B cell (primary cell): ENCODE results near the gene MRPL33. TPM values are rescaled to one million over a fixed set of nuclear protein-coding genes. Genes with fewer than 3 reads are reported as not detected.
A peak's percentile ranks its signal among the peaks of the same experiment; 100 is the strongest.

Source experiments
- ATAC-seq: fragments of 200-7000 bp; cut with Tn5 transposase; one replicate; pipeline ENCODE4 v1.10.0; 2021; ENCODE audit warnings: low read depth, mild to moderate bottlenecking, moderate number of reproducible peaks, moderate library complexity
- CTCF ChIA-PET: fragments of 350-600 bp; sonication (Branson Sonifier 250); formaldehyde crosslinking; loops from one replicate; lab custom pipeline; 2021; ENCODE audit warnings: antibody characterized with exemption, inconsistent platforms; lab: Charles Lee
- POLR2A ChIA-PET: fragments of 350-600 bp; sonication (Branson Sonifier 250); formaldehyde crosslinking; loops from one replicate; lab custom pipeline; 2021; ENCODE audit warnings: antibody characterized with exemption; lab: Charles Lee
- DNase-seq: peaks from one replicate; pipeline ENCODE4 v3.0.0; 2013
- H2AFZ ChIP-seq: 2 replicates; pipeline ENCODE4 v1.6.1; 2012; ENCODE audit warnings: mild to moderate bottlenecking, low read depth, low read length; ENCODE audit not compliant: insufficient read depth, poor library complexity, severe bottlenecking
- H3K27ac ChIP-seq, 2 donors: 1 replicate in 1 of 2; 2 replicates in 1 of 2; pipeline ENCODE4 v1.5.1; 2012 to 2013; ENCODE audit warnings: low read length in 2 of 2, mild to moderate bottlenecking in 2 of 2, moderate library complexity in 1 of 2
- H3K27me3 ChIP-seq, 4 experiments: fragments of 200-600 bp in 1 of 4; sonication (generic) in 1 of 4; replicated peaks in 1 of 4; 1 replicate in 2 of 4; 2 replicates in 2 of 4; pipeline versions ENCODE4 v1.6.1 to v1.7.0; 2013 to 2016; ENCODE audit warnings: low read length in 3 of 4, mild to moderate bottlenecking in 2 of 4, mixed read lengths in 1 of 4, moderate library complexity in 1 of 4; ENCODE audit not compliant: insufficient read depth in 4 of 4, control insufficient read depth in 3 of 4; ENCODE audit errors: control extremely low read depth in 1 of 4
- H3K36me3 ChIP-seq, 2 experiments: replicated peaks in 1 of 2; 1 replicate in 1 of 2; 2 replicates in 1 of 2; pipeline versions ENCODE4 v1.6.1 to v1.7.1; 2013; ENCODE audit warnings: low read length in 1 of 2; ENCODE audit not compliant: insufficient read depth in 2 of 2, control insufficient read depth in 1 of 2; ENCODE audit errors: control extremely low read depth in 1 of 2, extremely low read depth in 1 of 2
- H3K4me1 ChIP-seq, 2 donors: fragments of 200-600 bp in 1 of 2; sonication (generic) in 1 of 2; 1 replicate in 1 of 2; 2 replicates in 1 of 2; pipeline versions ENCODE4 v1.5.1 to v1.6.1; 2013 to 2017; ENCODE audit warnings: low read length in 2 of 2; ENCODE audit not compliant: control insufficient read depth in 2 of 2, insufficient read depth in 2 of 2
- H3K4me2 ChIP-seq: replicated peaks from 2 replicates; pipeline ENCODE3; 2012; ENCODE audit warnings: mild to moderate bottlenecking, low read depth, low read length; ENCODE audit not compliant: poor library complexity, severe bottlenecking
- H3K4me3 ChIP-seq, 5 experiments: fragments of 200-600 bp in 1 of 5; sonication (generic) in 1 of 5; 1 replicate in 3 of 5; 2 replicates in 2 of 5; pipeline versions ENCODE4 v1.5.1 to v1.7.0; 2011 to 2016; ENCODE audit warnings: low read length in 4 of 5, mild to moderate bottlenecking in 4 of 5, low read depth in 2 of 5, control low read depth in 1 of 5, moderate library complexity in 1 of 5; ENCODE audit not compliant: insufficient read depth in 1 of 5; ENCODE audit errors: control extremely low read depth in 1 of 5, extremely low read depth in 1 of 5
- H3K79me2 ChIP-seq: fragments of 200-600 bp; sonication (generic); one replicate; pipeline ENCODE4 v1.6.0; 2016; ENCODE audit warnings: low read length; ENCODE audit not compliant: control insufficient read depth, insufficient read depth
- H3K9ac ChIP-seq: fragments of 200-600 bp; sonication (generic); 2 replicates; pipeline ENCODE4 v1.6.1; 2017; ENCODE audit warnings: mild to moderate bottlenecking, low read length, moderate library complexity
- H3K9me3 ChIP-seq, 3 donors: one replicate each; pipeline versions ENCODE4 v1.6.1 to v1.7.1; 2013; ENCODE audit warnings: low read length in 2 of 3; ENCODE audit not compliant: control insufficient read depth in 2 of 3, insufficient read depth in 1 of 3; ENCODE audit errors: control extremely low read depth in 1 of 3
- H4K20me1 ChIP-seq: 2 replicates; pipeline ENCODE4 v1.6.0; 2012; ENCODE audit warnings: mild to moderate bottlenecking, low read length; ENCODE audit not compliant: insufficient read depth, control insufficient read depth, poor library complexity, severe bottlenecking
- H3K27ac Mint-ChIP-seq: one replicate; pipeline ENCODE4 v1.8.0; 2021; ENCODE audit warnings: mixed read lengths
- H3K27me3 Mint-ChIP-seq: one replicate; pipeline ENCODE4 v1.8.0; 2021; ENCODE audit warnings: mixed read lengths
- H3K4me1 Mint-ChIP-seq: one replicate; pipeline ENCODE4 v1.8.0; 2021; ENCODE audit warnings: mixed read lengths
- H3K4me3 Mint-ChIP-seq: one replicate; pipeline ENCODE4 v1.8.0; 2021; ENCODE audit warnings: mixed read lengths
- H3K9me3 Mint-ChIP-seq: one replicate; pipeline ENCODE4 v1.8.0; 2022; ENCODE audit warnings: mixed read lengths; ENCODE audit not compliant: insufficient read depth
- EZH2 ChIP-seq: IDR thresholded peaks from 2 replicates; pipeline ENCODE4 v1.6.1; 2012; ENCODE audit warnings: borderline replicate concordance, low read depth, mild to moderate bottlenecking, moderate library complexity, low read length; ENCODE audit not compliant: insufficient read depth, poor library complexity, severe bottlenecking
- WGBS: methylation state at CpG from one replicate; pipeline ENCODE4 v1.1.5; 2013; ENCODE audit warnings: missing lambda C conversion rate; ENCODE audit not compliant: insufficient coverage; 5-methylcytosine and 5-hydroxymethylcytosine counted together
- intact Hi-C: fragments of 100-400 bp; cut with micrococcal nuclease; formaldehyde crosslinking; loops from one replicate; pipeline ENCODE4 v1.10.0; 2022
- polyA plus RNA-seq: library from polyadenylated mRNA; depleted of rRNA; stranded (reverse); fragments of >200 nt; gene quantifications from 2 replicates; pipeline ENCODE4 v1.2.3, GENCODE V29; 2012
- total RNA-seq, 2 donors: library from RNA; stranded (reverse); fragments of 120-200 nt in 1 of 2; gene quantifications; 1 replicate in 1 of 2; 2 replicates in 1 of 2; pipeline versions ENCODE4 v1.2.3 to v1.2.4, GENCODE V29; 2013 to 2022
- TF ChIP-seq, protein P1 (sequence below): fragments of 200-600 bp; IDR thresholded peaks from one replicate; pipeline ENCODE4 v1.8.0; 2022; ENCODE audit warnings: antibody characterized with exemption, mild to moderate bottlenecking

The MRPL33 gene
- total and polyA plus RNA-seq, 2 donors (not counting 1 experiment from before 2014, with no cell fraction given) = 14.4 to 26.5 TPM

DNA sequence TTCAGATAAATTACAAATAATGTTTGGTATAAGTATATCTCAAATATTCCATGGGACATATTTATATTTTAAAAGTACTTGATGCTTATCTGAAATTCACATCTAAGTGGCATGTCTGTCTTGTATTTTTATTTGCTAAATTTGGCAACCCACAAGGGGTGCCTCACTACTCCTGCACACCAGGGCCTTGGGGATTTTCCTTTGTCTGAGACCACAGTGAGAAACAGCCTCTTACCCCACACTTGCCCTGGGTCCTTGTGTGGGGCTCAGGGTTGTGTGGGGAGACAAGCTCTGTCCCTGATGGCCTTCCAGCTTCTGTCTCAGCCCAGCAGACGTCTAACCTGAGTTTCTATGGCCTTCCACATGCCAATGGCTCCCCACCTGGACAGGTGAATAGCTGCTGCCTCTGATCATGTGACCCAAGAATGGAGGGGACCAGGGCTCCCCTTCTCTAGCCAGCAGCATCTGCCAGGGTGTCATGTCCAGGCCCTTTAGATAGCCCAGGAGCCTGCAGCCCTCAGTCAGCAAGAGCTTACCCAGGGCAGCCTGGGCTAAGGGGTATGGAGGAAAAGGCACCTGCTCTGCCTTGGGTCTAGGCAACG, 49.5 kb upstream of the MRPL33 start:
- H3K27ac Mint-ChIP-seq = no peak overlapping the region
- no peaks in the 10 kb centered on the region for H3K9me3 Mint-ChIP-seq
- H4K20me1 ChIP-seq = no peaks in the 10 kb centered on the region
- no peaks in the 10 kb centered on the region for H3K9me3 ChIP-seq
- H3K4me1 ChIP-seq = no peaks in the 10 kb centered on the region
- peaks cover 2% of the 10 kb centered on the region for H3K4me1 Mint-ChIP-seq
- intact Hi-C loops = no loop called here
- DNase-seq = no peak
- no peak overlapping the region for H2AFZ ChIP-seq
- H3K4me3 ChIP-seq = no peak overlapping the region
- no peaks in the 10 kb centered on the region for H3K79me2 ChIP-seq
- 64% methylated on average over 2 of the region's 2 CpGs for WGBS
- no peak overlapping the region for H3K4me3 Mint-ChIP-seq
- H3K27me3 ChIP-seq = peaks cover 0 to 7% (median 6%) of the 10 kb centered on the region in 4 experiments
- TF ChIP-seq, protein P1, sequence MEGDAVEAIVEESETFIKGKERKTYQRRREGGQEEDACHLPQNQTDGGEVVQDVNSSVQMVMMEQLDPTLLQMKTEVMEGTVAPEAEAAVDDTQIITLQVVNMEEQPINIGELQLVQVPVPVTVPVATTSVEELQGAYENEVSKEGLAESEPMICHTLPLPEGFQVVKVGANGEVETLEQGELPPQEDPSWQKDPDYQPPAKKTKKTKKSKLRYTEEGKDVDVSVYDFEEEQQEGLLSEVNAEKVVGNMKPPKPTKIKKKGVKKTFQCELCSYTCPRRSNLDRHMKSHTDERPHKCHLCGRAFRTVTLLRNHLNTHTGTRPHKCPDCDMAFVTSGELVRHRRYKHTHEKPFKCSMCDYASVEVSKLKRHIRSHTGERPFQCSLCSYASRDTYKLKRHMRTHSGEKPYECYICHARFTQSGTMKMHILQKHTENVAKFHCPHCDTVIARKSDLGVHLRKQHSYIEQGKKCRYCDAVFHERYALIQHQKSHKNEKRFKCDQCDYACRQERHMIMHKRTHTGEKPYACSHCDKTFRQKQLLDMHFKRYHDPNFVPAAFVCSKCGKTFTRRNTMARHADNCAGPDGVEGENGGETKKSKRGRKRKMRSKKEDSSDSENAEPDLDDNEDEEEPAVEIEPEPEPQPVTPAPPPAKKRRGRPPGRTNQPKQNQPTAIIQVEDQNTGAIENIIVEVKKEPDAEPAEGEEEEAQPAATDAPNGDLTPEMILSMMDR = no peak
- no peak for TF ChIP-seq EZH2
- H3K36me3 ChIP-seq = no peaks in the 10 kb centered on the region
- peaks cover 18% of the 10 kb centered on the region for H3K27me3 Mint-ChIP-seq
- ChIA-PET CTCF (interaction anchor here (1.7 to 3.1 kb wide), 3 partner anchors 10 to 731 kb away, joined by 6 to 10 read pairs (median 8); no protein-coding TSS in a partner anchor), POLR2A (no interaction called here)
- ATAC-seq = no peak
- no peak overlapping the region for H3K27ac ChIP-seq
- no peak overlapping the region for H3K4me2 ChIP-seq
- H3K9ac ChIP-seq = no peak overlapping the region

DNA sequence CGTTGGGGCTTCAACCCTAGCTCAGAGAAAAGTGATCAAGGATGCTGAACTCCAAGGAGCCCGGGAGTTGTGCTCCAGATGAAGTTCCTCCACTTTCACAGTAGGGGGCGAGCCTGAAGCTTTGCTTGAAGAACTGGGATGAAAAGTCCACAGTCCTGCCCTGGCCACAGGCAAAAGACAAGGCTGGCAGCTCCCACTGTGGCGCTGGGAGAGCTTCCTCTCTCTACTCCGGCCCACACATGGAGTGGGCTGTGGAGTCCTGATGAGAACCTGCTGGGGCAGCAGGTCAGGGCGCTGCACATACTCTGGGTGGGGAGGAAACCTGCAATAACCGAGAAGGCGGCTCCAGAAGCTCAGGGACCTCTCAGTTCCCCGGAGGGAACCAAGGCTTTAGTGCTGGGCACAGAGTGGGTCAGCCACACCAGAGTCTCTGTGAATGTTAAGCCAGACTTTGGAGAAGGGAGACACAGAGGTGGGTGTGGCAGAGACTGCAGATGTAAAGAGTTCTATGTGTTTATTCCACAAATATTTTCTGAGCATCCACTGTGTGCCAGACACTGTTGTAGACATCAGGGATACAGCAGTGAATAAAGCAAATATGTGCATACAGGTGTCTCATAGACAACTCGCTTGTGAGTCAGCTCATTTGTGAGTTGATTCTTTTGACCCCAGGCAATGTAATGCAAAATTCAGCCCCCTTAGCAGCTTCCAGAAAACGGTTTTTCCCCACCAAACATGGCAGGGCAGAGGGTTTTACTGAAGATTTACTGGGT, 48.0 kb upstream of the MRPL33 start:
- intact Hi-C loops = no loop called here
- ChIA-PET POLR2A (no interaction called here), CTCF (interaction anchor here (0.7 to 3.1 kb wide), 10 partner anchors 9 to 732 kb away, joined by 3 to 13 read pairs (median 6); no protein-coding TSS in a partner anchor)
- H3K36me3 ChIP-seq = no peaks in the 10 kb centered on the region
- Mint-ChIP-seq H3K4me1 (no peaks in the 10 kb centered on the region), H3K9me3 (no peaks in the 10 kb centered on the region), H3K4me3 (no peak overlapping the region), H3K27me3 (peaks cover 8% of the 10 kb centered on the region), H3K27ac (no peak overlapping the region)
- TF ChIP-seq EZH2 = no peak
- TF ChIP-seq, protein P1 = peak; percentile 64
- no peaks in the 10 kb centered on the region for H4K20me1 ChIP-seq
- no peak overlapping the region for H3K27ac ChIP-seq
- H3K79me2 ChIP-seq = no peaks in the 10 kb centered on the region
- DNase-seq (peak; percentile 29), ATAC-seq (peak; percentile 51)
- no peaks in the 10 kb centered on the region for H3K4me1 ChIP-seq
- H2AFZ ChIP-seq = no peak overlapping the region
- WGBS = 61% methylated on average over 9 of the region's 11 CpGs
- no peak overlapping the region for H3K4me3 ChIP-seq
- H3K9ac ChIP-seq = no peak overlapping the region
- H3K27me3 ChIP-seq = peaks cover 0 to 6% (median 1%) of the 10 kb centered on the region in 4 experiments
- H3K4me2 ChIP-seq = no peak overlapping the region
- H3K9me3 ChIP-seq = no peaks in the 10 kb centered on the region
